GM12878 (cell line): ENCODE data around the gene BCO1. TPM values are rescaled to one million over a fixed set of nuclear protein-coding genes. Genes with fewer than 3 reads are reported as not detected.

ENCODE experiments used
- ATAC-seq: fragments of 200-7000 bp; cut with Tn5 transposase; 3 replicates; pipeline ENCODE4 v1.9.1; 2020; ENCODE audit warnings: mild to moderate bottlenecking, moderate library complexity
- BruUV-seq: library from RNA; stranded (reverse); fragments of 400-500 nt; replicated peaks from 2 replicates; lab custom pipeline; 2021; lab: Mats Ljungman, UMichigan
- CTCF ChIA-PET: fragments of 300-600 bp; sonication (Branson Sonifier 250); formaldehyde crosslinking; extraction: SDS; loops from one replicate; lab custom pipeline; 2021; ENCODE audit warnings: inconsistent platforms; lab: Yijun Ruan, JAX
- POLR2A ChIA-PET: fragments of 350-600 bp; formaldehyde crosslinking; extraction: SDS; loops from one replicate; lab custom pipeline; 2021; ENCODE audit warnings: inconsistent platforms; lab: Charles Lee
- RAD21 ChIA-PET: fragments of 300-600 bp; sonication (Branson Sonifier 250); formaldehyde crosslinking; loops from one replicate; lab custom pipeline; 2023; ENCODE audit warnings: antibody characterized with exemption; ENCODE audit not compliant: unreplicated experiment; lab: Charles Lee
- SMC1A ChIA-PET: fragments of 300-600 bp; sonication (Branson Sonifier 250); formaldehyde crosslinking; loops from one replicate; lab custom pipeline; 2023; ENCODE audit not compliant: unreplicated experiment, uncharacterized antibody; lab: Charles Lee
- DNase-seq: peaks from one replicate; pipeline ENCODE4 v3.0.0-alpha.2; 2011; ENCODE audit warnings: low read depth, low spot score
- FAIRE-seq: peaks from 3 replicates; lab custom pipeline; 2011; peaks lifted over from hg19 to GRCh38; lab: Jason Lieb, UNC
- H2AFZ ChIP-seq: 2 replicates; pipeline ENCODE4 v1.6.0; 2011; ENCODE audit warnings: low read depth, low read length, control low read depth; ENCODE audit not compliant: control insufficient read depth
- H3K27ac ChIP-seq: 2 replicates; pipeline ENCODE4 v1.5.1; 2011; ENCODE audit warnings: control low read depth; ENCODE audit not compliant: control insufficient read depth, insufficient read depth
- H3K27me3 ChIP-seq, 2 experiments: replicated peaks in 1 of 2; 2 replicates each; pipeline versions ENCODE4 v1.6.0 to v1.6.1; 2011; ENCODE audit warnings: low read length in 1 of 2; ENCODE audit not compliant: control insufficient read depth in 2 of 2, insufficient read depth in 2 of 2
- H3K36me3 ChIP-seq, 2 experiments: 2 replicates each; pipeline ENCODE4 v1.5.1; 2011; ENCODE audit warnings: low read length in 1 of 2; ENCODE audit not compliant: control insufficient read depth in 2 of 2, insufficient read depth in 2 of 2
- H3K4me1 ChIP-seq: 2 replicates; pipeline ENCODE4 v1.6.1; 2011; ENCODE audit warnings: mild to moderate bottlenecking, low read length, moderate library complexity, mixed read lengths; ENCODE audit not compliant: control insufficient read depth, insufficient read depth
- H3K4me2 ChIP-seq: 2 replicates; pipeline ENCODE4 v1.6.0; 2011; ENCODE audit warnings: control low read depth; ENCODE audit not compliant: control insufficient read depth, insufficient read depth
- H3K4me3 ChIP-seq: fragments of 200-600 bp; sonication (generic); 2 replicates; pipeline ENCODE4 v1.5.1; 2016
- H3K79me2 ChIP-seq: 2 replicates; pipeline ENCODE4 v1.6.0; 2011; ENCODE audit warnings: low read length; ENCODE audit not compliant: control insufficient read depth, insufficient read depth
- H3K9ac ChIP-seq: 2 replicates; pipeline ENCODE4 v1.8.0; 2011; ENCODE audit warnings: low read length, control low read depth, mixed read lengths; ENCODE audit not compliant: control insufficient read depth, insufficient read depth
- H3K9me3 ChIP-seq: replicated peaks from 3 replicates; pipeline ENCODE4 v1.5.1; 2011; ENCODE audit warnings: mild to moderate bottlenecking, low read length; ENCODE audit not compliant: control insufficient read depth, insufficient read depth
- H4K20me1 ChIP-seq: 2 replicates; pipeline ENCODE4 v1.6.0; 2011; ENCODE audit not compliant: control insufficient read depth, insufficient read depth
- BACH1 ChIP-seq: fragments of 450-650 bp; IDR thresholded peaks from 2 replicates; pipeline ENCODE4 v1.6.1; 2017; ENCODE audit warnings: mild to moderate bottlenecking, borderline replicate concordance
- CBFB ChIP-seq: IDR thresholded peaks from 2 replicates; pipeline ENCODE4 v1.6.1; 2016; ENCODE audit warnings: antibody characterized with exemption, low read depth
- CHD4 ChIP-seq: fragments of 200-600 bp; sonication (generic); IDR thresholded peaks from 2 replicates; pipeline ENCODE4 v1.6.1; 2016; ENCODE audit warnings: mild to moderate bottlenecking
- CREM ChIP-seq: IDR thresholded peaks from 2 replicates; pipeline ENCODE4 v1.6.1; 2014; ENCODE audit warnings: antibody characterized with exemption, low read depth
- ETV6 ChIP-seq, 2 experiments: fragments of 450-650 bp in 1 of 2; IDR thresholded peaks in 1 of 2; conservative IDR thresholded peaks in 1 of 2; 2 replicates each; pipeline ENCODE4 v1.6.1; 2014; ENCODE audit warnings: antibody characterized with exemption in 1 of 2, borderline replicate concordance in 1 of 2, low read depth in 1 of 2, mild to moderate bottlenecking in 1 of 2, moderate library complexity in 1 of 2
- FOXK2 ChIP-seq: fragments of 450-650 bp; IDR thresholded peaks from 2 replicates; pipeline ENCODE4 v1.6.1; 2017; ENCODE audit warnings: mild to moderate bottlenecking, moderate library complexity
- JUND ChIP-seq: IDR thresholded peaks from 2 replicates; pipeline ENCODE4 v1.6.1; 2012; ENCODE audit warnings: low read depth, mild to moderate bottlenecking, low read length, improper control_type of control experiment, moderate library complexity
- MLLT1 ChIP-seq: fragments of 450-650 bp; IDR thresholded peaks from 2 replicates; pipeline ENCODE4 v1.6.1; 2016; ENCODE audit warnings: mild to moderate bottlenecking
- NFYB ChIP-seq: IDR thresholded peaks from 2 replicates; pipeline ENCODE4 v1.6.1; 2011; ENCODE audit warnings: low read depth, mild to moderate bottlenecking, low read length, improper control_type of control experiment, moderate library complexity; ENCODE audit not compliant: insufficient read depth
- PAX5 ChIP-seq: IDR thresholded peaks from 2 replicates; pipeline ENCODE4 v1.6.1; 2011; ENCODE audit warnings: low read depth, low read length, borderline replicate concordance
- POLR2AphosphoS2 ChIP-seq: IDR thresholded peaks from 2 replicates; pipeline ENCODE4 v1.6.1; 2011; ENCODE audit warnings: low read depth, mild to moderate bottlenecking, low read length, improper control_type of control experiment, moderate library complexity
- RBBP5 ChIP-seq: fragments of 200-600 bp; sonication (generic); conservative IDR thresholded peaks from 2 replicates; pipeline ENCODE4 v1.6.1; 2016
- SMAD1 ChIP-seq: fragments of 450-650 bp; IDR thresholded peaks from 2 replicates; pipeline ENCODE4 v1.6.1; 2018; ENCODE audit warnings: mild to moderate bottlenecking, low read depth; ENCODE audit not compliant: partially characterized antibody
- SREBF2 ChIP-seq: IDR thresholded peaks from 2 replicates; pipeline ENCODE4 v1.6.1; 2012; ENCODE audit warnings: mild to moderate bottlenecking, low read length
- SUPT20H ChIP-seq: IDR thresholded peaks from 2 replicates; pipeline ENCODE4 v1.6.1; 2011; ENCODE audit warnings: low read depth, mild to moderate bottlenecking, low read length, moderate library complexity, borderline replicate concordance; ENCODE audit not compliant: control insufficient read depth
- TARDBP ChIP-seq: IDR thresholded peaks from 2 replicates; pipeline ENCODE4 v1.6.1; 2016; ENCODE audit warnings: borderline replicate concordance
- USF1 ChIP-seq: IDR thresholded peaks from 2 replicates; pipeline ENCODE4 v1.6.1; 2011; ENCODE audit warnings: borderline replicate concordance, low read depth, mild to moderate bottlenecking, moderate library complexity, mixed read lengths, low read length; ENCODE audit not compliant: insufficient read depth; ENCODE audit errors: extremely low read length
- ZNF622 ChIP-seq: fragments of 450-650 bp; IDR thresholded peaks from 2 replicates; pipeline ENCODE4 v1.6.1; 2017; ENCODE audit warnings: mild to moderate bottlenecking, inconsistent platforms
- ZZZ3 ChIP-seq: IDR thresholded peaks from 2 replicates; pipeline ENCODE4 v1.6.1; 2011; ENCODE audit warnings: low read depth; ENCODE audit not compliant: control insufficient read depth, insufficient read length
- WGBS: methylation state at CpG from one replicate; pipeline ENCODE4 v1.1.6; 2016; ENCODE audit warnings: low lambda C conversion rate; ENCODE audit not compliant: insufficient replicate concordance, insufficient coverage; ENCODE audit errors: missing lambda C conversion rate; 5-methylcytosine and 5-hydroxymethylcytosine counted together
- in situ Hi-C: fragments of 300-500 bp; cut with MboI; formaldehyde crosslinking; loops from 9 replicates; pipeline ENCODE4 v1.14.3; 2018; ENCODE audit warnings: mixed read lengths
- intact Hi-C: fragments of 100-400 bp; cut with micrococcal nuclease; formaldehyde crosslinking; loops from one replicate; pipeline ENCODE4 v1.14.2; 2022; ENCODE audit not compliant: unreplicated experiment
- polyA plus RNA-seq, 11 experiments: library from polyadenylated mRNA; depleted of rRNA in 4 of 11; unstranded in 6 of 11; stranded (reverse) in 5 of 11; fragments of >200 nt; fragmentation: Nextera tagmentation in 4 of 11; fragmentation: Illumina TruSeq in 1 of 11; extraction: Ambion mirVana in 4 of 11; extraction: Trizol in 1 of 11; gene quantifications; 1 replicate in 1 of 11; 2 replicates in 10 of 11; pipeline versions ENCODE4 v1.2.1 to v1.2.3, GENCODE V29; 2011 to 2016; ENCODE audit warnings: inconsistent platforms in 2 of 11, missing spikeins in 2 of 11, low read depth in 1 of 11
- total RNA-seq, 4 experiments: library from RNA; depleted of rRNA in 3 of 4; stranded (reverse); fragments of >200 nt in 3 of 4; fragmentation: Illumina TruSeq in 1 of 4; extraction: Trizol in 1 of 4; gene quantifications; 2 replicates each; pipeline versions ENCODE4 v1.2.1 to v1.2.3, GENCODE V29; 2013 to 2021
- TF ChIP-seq, protein P1 (sequence below): fragments of 450-650 bp; IDR thresholded peaks from 2 replicates; pipeline ENCODE4 v1.6.1; 2017; ENCODE audit warnings: mild to moderate bottlenecking

The BCO1 gene
- total and polyA plus RNA-seq, 10 of the 15 experiments (the other 5 are each of a cell fraction or from before 2014, with no cell fraction given): 0.09 to 0.21 (median 0.14) TPM; not detected in 7

DNA sequence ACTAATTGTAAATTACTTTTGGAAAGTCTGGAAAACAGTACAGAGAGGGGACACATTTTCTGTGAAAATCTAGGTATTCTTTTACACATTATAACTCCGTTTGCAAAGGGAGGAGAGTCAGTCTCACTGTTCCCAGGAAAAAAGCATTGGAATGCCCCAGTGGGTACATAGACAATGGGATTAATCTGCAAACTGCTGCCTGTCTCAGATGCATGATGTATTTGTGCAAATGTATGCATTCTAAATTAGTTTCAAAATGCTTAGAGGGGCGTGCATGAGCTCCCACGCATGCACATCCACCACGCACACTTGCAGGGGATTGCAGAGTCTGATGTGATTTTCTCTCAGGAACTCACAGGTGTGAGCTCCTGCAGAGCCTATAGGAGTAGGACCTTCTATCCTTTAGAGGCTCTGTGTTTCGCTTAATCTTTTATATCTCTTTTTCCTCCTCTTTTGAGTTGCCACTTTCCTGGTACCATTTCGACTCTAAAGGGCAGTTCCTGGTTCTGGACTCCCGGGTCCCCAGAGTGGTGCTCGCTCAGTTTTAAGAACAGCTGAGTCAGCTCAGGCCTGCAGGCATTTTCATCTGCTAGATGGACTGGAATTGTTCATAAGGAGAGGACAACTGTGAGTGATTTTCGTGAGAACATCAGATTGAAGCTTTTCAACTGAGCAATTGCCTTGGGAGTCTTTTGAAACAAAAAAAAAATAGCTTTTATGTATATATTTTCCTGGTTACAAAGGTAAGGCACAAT lies 1.1 kb downstream of the BCO1 start (continued):
- TF ChIP-seq, protein P1, sequence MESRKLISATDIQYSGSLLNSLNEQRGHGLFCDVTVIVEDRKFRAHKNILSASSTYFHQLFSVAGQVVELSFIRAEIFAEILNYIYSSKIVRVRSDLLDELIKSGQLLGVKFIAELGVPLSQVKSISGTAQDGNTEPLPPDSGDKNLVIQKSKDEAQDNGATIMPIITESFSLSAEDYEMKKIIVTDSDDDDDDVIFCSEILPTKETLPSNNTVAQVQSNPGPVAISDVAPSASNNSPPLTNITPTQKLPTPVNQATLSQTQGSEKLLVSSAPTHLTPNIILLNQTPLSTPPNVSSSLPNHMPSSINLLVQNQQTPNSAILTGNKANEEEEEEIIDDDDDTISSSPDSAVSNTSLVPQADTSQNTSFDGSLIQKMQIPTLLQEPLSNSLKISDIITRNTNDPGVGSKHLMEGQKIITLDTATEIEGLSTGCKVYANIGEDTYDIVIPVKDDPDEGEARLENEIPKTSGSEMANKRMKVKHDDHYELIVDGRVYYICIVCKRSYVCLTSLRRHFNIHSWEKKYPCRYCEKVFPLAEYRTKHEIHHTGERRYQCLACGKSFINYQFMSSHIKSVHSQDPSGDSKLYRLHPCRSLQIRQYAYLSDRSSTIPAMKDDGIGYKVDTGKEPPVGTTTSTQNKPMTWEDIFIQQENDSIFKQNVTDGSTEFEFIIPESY: no peak
- no peak for TF ChIP-seq MLLT1
- no peak for TF ChIP-seq POLR2AphosphoS2
- TF ChIP-seq SUPT20H: no peak
- TF ChIP-seq PAX5: no peak
- TF ChIP-seq CHD4: no peak
- no peak for TF ChIP-seq SMAD1

DNA sequence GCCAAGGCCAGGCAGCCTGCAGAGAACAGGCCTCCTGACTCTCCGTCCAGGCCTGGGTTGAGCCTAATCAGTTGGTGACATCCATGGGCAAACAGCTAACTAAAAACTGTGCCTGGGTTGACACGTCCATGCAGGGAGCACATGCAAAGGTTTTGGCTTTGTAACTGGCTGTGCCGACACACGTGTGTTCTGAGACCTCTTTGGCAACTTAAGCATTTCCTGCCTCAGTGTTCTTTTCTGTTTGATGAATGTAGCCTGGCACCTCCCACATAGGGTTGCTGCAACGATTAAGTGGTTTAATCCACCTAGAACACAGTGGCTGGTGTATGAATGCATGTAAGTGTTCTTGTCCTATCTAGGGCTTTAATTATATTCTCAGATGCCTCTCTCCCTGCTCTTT lies 3.2 kb downstream of the BCO1 start:
- ChIA-PET SMC1A (no interaction called here), CTCF (no interaction called here), POLR2A (no interaction called here), RAD21 (no interaction called here)
- intact Hi-C loops: no loop called here
- no peaks in the 10 kb centered on the region for H3K36me3 ChIP-seq
- H3K4me2 ChIP-seq: no peak overlapping the region
- H3K27me3 ChIP-seq: no peaks in the 10 kb centered on the region; a peak in 1 of 4 replicates
- no TSS peak for BruUV-seq
- H2AFZ ChIP-seq: no peak overlapping the region
- H3K27ac ChIP-seq: no peak overlapping the region
- 41% methylated on average over 5 of the region's 5 CpGs for WGBS
- no peaks in the 10 kb centered on the region for H4K20me1 ChIP-seq
- in situ Hi-C loops: no loop called here
- H3K9ac ChIP-seq: no peak overlapping the region
- no peaks in the 10 kb centered on the region for H3K4me1 ChIP-seq
- H3K9me3 ChIP-seq: no peaks in the 10 kb centered on the region
- H3K4me3 ChIP-seq: no peak overlapping the region
- no peak for ATAC-seq
- FAIRE-seq: no peak
- DNase-seq: no peak
- no peaks in the 10 kb centered on the region for H3K79me2 ChIP-seq
- TF ChIP-seq JUND: no peak
- TF ChIP-seq ETV6 (conservative IDR thresholded peaks at IDR 0.05 in 1 of 2, IDR thresholded peaks at IDR 0.05 in 1 of 2; ENCODE audit: borderline replicate concordance in 1 of 2, low read depth in 1 of 2): no peak
- TF ChIP-seq FOXK2: no peak
- no peak for TF ChIP-seq CREM
- TF ChIP-seq ZZZ3: no peak
- no peak for TF ChIP-seq USF1
- TF ChIP-seq TARDBP: no peak
- TF ChIP-seq ZNF622: no peak
- TF ChIP-seq CBFB: no peak
- TF ChIP-seq BACH1: no peak
- no peak for TF ChIP-seq RBBP5
- TF ChIP-seq CHD4: no peak
- TF ChIP-seq NFYB: no peak
- no peak for TF ChIP-seq SREBF2
